ENCODE data around the gene FAM177B.

The FAM177B gene

GRCh38 chr1:222702210-222702609 lies 34.8 kb upstream of the FAM177B start:
- Histone ChIP-seq H3K36me3 (no peaks in the 10 kb centered on the region), H3K27ac (no peak overlapping the region), H3K4me3 (ENCODE audit: low read depth, low read length) (no peak overlapping the region), H3K27me3 (ENCODE audit: insufficient read depth, low read depth, severe bottlenecking) (no peaks in the 10 kb centered on the region), H3K9me3 (ENCODE audit: severe bottlenecking) (no peaks in the 10 kb centered on the region)
- no peak for TF ChIP-seq CTCF (IDR thresholded peaks at IDR 0.05; ENCODE audit: low read depth, low read length)
- DNase-seq, result no peak

- H3K36me3 ChIP-seq, result no peaks in the 10 kb centered on the region
- H3K27ac ChIP-seq, result no peak overlapping the region
- H3K4me3 ChIP-seq (ENCODE audit: low read depth, low read length), result no peak overlapping the region
- no peak for DNase-seq
- no peak for TF ChIP-seq CTCF (IDR thresholded peaks at IDR 0.05; ENCODE audit: low read depth, low read length)
- no peaks in the 10 kb centered on the region for H3K27me3 ChIP-seq (ENCODE audit: insufficient read depth, low read depth, severe bottlenecking)
- H3K9me3 ChIP-seq (ENCODE audit: severe bottlenecking), result no peaks in the 10 kb centered on the region
These were observed 32.7 kb upstream of the FAM177B start for GRCh38 chr1:222704260-222704659.

- Histone ChIP-seq H3K36me3 (no peaks in the 10 kb centered on the region), H3K27ac (no peak overlapping the region), H3K27me3 (ENCODE audit: insufficient read depth, low read depth, severe bottlenecking) (no peaks in the 10 kb centered on the region), H3K4me3 (ENCODE audit: low read depth, low read length) (no peak overlapping the region), H3K9me3 (ENCODE audit: severe bottlenecking) (no peaks in the 10 kb centered on the region)
- TF ChIP-seq CTCF (IDR thresholded peaks at IDR 0.05; ENCODE audit: low read depth, low read length), result no peak
- no peak for DNase-seq
These were observed 30.2 kb upstream of the FAM177B start for GRCh38 chr1:222706815-222707214.

- DNase-seq, result no peak
- Histone ChIP-seq H3K4me3 (ENCODE audit: low read depth, low read length) (no peak overlapping the region), H3K27me3 (ENCODE audit: insufficient read depth, low read depth, severe bottlenecking) (no peaks in the 10 kb centered on the region), H3K9me3 (ENCODE audit: severe bottlenecking) (no peaks in the 10 kb centered on the region), H3K36me3 (no peaks in the 10 kb centered on the region), H3K27ac (no peak overlapping the region)
- TF ChIP-seq CTCF (IDR thresholded peaks at IDR 0.05; ENCODE audit: low read depth, low read length), result no peak
These were observed 27.3 kb upstream of the FAM177B start for GRCh38 chr1:222709700-222710153.

- no peaks in the 10 kb centered on the region for H3K9me3 ChIP-seq (ENCODE audit: severe bottlenecking)
- no peaks in the 10 kb centered on the region for H3K36me3 ChIP-seq
- no peak for TF ChIP-seq CTCF (IDR thresholded peaks at IDR 0.05; ENCODE audit: low read depth, low read length)
- H3K27ac ChIP-seq, result 0 out of 2 replicates have a peak overlapping the region, but pooled peaks have one; percentile 12
- peak overlapping the region; percentile 72 for H3K4me3 ChIP-seq (ENCODE audit: low read depth, low read length)
- no peaks in the 10 kb centered on the region for H3K27me3 ChIP-seq (ENCODE audit: insufficient read depth, low read depth, severe bottlenecking)
- DNase-seq, result peak; percentile 19
These were observed 25.4 kb upstream of the FAM177B start for GRCh38 chr1:222711319-222712252.

Measured in WERI-Rb-1 (cell line).